Measurements from ENCODE around the gene HNRNPUL2.
A peak's percentile ranks its signal among the peaks of the same experiment; 100 is the strongest.
"Not testable (repeated sequence)": the region's sequence is repeated elsewhere in the genome, so short reads cannot be mapped to it uniquely, and the experiment has no call there.

The HNRNPUL2 gene

DNA sequence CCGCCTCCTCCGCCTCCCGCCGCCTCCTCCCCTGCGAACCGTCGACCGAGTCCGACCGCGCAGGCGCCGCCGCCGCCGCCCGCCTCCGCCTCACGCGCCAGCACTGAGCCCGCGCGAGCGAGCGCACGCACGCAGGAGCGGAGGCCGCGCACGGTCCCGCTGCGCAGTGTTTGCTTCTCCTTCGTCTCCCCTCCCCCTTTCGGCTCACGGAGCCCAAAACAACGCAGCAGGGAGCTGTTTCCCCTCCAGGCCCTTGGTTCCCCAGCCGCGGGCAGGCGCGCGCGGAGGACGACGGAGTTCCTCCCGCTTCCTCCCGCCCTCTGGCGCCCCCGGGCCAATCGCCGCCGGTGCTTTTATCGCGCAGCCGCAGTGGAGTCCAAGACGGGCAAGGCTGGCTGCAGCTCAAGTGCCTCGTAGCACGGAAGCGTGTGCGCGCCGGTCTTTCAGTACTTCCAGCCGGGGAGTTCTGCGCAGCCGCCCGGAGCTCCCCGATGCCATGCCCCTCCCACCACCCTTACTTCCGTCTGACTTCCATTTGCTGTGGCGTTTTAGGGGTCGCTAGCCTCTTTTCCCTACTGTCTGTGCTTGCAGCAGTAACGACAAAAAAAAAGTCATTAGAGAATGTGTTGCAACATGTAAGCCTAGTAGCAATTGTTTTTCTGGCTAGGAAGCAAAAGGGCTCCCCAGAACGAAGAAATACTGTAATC, at the start of gene HNRNPUL2:
Gene HNRNPUL2, minus strand, starts transcription at position 293 of the 707 bp plus-strand sequence. CDS start 301 bp downstream, outside the sequence.
- DNase-seq (ENCODE audit: low read depth): peak; percentile 98

DNA sequence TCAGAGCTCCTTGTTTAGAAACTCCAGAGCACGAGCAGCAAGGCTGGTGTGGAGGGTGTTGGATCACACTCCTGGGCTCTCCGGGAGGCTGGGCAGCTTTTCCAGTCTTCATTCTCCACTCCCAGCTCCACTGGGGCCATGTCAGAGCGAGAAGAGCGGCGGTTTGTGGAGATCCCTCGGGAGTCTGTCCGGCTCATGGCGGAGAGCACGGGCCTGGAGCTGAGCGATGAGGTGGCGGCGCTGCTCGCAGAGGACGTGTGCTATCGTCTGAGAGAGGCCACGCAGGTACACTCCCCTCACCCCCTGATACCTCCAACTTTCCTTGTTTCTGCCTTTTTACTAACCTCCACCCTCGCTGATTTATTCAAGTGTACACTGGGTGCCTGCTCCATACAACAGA, 48.4 kb upstream of the HNRNPUL2 start:
- no peak for DNase-seq (ENCODE audit: low read depth)

DNA sequence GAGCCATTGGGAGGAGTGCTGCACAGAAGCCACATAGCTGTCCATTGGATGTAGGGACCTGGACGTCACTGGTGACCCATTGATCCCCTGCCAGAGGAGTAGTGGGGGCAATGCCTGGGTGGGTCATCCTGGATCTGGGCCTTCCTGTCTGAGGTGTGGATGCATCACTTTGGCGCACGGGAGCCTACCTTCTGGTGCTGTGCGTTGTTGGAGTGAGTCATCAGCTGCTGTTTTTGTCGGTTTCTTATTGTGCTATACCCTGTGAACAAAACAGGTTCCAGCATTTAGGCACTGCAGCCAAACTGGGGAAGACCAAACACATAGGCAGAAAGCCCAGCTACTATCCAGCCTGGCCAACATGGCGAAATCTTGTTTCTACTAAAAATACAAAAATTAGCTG, 47.1 kb upstream of the HNRNPUL2 start:
- no peak for DNase-seq (ENCODE audit: low read depth)

DNA sequence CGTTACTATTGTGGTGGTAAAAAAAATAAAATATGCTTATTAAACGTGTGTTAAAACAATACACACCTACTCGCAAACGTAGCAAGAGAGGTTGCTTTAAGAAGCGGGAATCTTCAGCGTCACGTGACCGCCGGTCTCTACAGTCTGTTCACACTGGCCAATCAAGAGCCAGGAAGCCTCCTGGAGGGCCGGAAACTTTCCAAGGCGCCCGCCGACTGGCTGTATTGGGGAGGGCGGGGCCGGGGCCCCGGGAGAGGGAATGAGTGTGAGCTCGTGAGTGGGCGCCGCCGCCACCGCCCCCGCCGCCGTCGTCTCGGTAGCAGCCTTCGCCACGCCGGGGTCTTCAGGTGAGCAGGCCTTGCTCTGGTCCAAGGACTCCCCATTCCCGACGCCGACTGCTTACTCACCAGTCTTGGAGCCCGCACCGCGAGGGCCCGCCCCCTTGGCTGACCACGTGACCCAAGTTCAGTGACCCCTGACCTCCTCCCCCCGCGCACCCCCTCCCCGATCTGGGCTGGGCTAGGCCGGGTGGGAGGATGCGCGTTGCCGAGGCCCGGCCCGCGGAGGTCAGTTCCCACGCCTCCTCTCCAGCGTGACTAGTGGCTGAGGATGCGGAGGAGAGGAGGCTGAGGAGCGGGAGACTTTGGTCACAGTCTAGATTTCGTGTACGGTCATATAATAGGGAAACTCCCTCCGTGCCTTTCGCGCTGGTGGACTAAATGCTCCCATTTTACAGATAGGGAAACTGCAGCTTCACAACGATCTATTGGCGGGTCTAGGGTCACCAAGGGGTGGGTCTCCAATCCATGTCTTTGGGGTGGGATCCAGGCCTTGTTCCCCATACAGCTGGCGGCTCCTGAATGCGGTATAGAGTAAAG, 44.1 kb upstream of the HNRNPUL2 start, which contains the start of gene TAF6L:
Gene TAF6L, plus strand, starts transcription at position 253 of the 878 bp plus-strand sequence. CDS start 4,388 bp downstream, outside the sequence.
- DNase-seq (ENCODE audit: low read depth): peak; percentile 92

DNA sequence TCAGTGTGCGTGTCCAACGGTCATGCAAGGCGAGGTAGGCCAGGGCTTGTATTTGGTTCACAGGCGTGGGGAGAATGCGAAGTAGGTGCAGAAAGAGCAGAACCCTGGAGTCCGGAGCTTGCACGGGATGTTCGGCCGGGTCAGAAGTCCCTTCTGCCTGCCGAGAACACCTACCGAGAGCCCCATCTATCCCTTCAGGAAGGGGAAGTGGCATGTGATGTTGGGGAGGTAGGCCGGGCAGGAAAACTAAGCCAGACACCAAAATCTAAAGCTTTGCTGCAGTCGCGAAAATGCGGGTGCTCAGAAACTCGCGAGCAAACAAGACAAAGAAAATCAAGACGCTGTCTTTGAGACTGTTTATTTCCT, 43.5 kb upstream of the HNRNPUL2 start:
- DNase-seq (ENCODE audit: low read depth): no peak

DNA sequence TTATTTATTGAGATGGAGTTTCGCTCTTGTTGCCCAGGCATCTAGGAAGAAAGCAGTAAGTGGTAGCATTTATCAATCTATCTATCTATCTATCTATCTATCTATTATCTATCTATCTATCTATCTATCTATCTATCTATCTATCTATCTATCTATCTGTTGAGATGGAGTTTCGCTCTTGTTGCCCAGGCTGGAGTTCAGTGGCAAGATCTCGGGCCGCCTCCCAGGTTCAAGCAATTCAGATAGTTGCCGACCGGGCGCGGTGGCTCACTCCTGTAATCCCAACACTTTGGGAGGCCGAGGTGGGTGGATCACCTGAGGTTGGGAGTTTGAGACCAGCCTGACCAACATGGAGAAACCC, 33.6 kb upstream of the HNRNPUL2 start:
- DNase-seq (ENCODE audit: low read depth): not testable (repeated sequence)

DNA sequence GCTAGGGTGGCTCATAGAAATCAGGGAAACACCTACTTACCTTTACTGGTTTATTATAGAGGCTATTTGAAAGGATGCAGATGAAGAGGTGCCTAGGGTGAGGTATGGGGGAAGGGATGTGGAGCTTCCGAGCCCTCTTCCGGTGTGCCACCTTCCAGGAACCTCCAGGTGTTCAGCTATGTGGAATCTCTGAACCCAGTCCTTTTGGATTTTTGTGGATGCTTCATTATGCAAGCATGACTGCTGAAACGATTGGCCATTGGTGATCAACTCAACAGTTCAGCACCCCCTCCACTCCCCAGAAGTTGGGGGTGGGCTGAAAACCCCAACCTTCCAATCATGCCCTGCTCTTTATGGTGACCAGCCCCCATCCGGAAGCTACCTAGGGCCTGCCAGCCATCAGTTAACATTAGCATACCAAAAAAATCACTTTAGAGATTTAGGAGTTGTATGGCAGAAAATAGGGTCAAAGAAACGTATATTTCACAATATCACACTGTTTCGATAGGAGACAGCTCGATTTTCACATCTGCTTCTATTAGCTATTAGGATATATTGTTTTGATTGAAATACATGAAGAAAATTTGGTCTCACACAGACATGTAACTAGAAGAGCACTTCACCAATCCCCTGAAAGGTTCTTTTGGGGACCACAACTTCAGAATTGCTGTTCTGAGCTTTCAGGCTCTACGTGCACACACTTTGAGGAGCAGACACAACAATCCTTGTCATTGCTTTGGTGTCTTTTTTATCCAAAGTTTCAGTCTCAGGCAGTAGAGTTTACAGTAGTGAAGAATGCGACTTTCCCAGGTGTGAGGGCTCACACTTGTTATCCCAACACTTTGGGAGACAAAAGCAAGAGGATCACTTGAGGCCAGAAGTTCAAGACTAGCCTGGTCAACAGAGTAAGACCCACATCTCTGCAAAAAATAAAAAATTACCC, 30.9 kb upstream of the HNRNPUL2 start:
- no peak for DNase-seq (ENCODE audit: low read depth)

DNA sequence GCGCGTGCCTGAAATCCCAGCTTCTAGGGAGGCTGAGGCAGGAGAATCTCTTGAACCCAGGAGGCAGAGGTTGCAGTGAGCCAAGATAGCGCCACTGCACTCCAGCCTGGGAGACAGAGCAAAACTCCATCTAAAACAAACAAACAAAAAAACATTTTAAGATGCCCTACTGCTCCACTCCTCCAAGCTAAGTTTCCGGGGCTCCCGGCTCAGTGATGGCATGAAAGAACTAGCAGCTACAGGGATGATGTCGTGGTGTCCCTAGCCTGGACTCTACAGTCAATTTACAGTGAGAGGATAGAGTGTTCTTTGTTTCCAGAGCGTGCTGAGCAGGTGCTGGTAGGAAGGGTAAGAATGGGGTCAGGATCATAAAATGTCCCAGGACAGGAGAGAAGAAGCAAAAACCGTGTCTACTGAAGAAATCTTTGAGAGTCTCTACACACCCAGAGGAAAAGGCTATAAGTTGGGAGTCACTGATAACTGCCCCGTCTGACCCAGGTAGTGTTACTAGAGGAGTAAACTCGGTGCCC, 27.9 kb upstream of the HNRNPUL2 start:
- DNase-seq (ENCODE audit: low read depth): no peak

DNA sequence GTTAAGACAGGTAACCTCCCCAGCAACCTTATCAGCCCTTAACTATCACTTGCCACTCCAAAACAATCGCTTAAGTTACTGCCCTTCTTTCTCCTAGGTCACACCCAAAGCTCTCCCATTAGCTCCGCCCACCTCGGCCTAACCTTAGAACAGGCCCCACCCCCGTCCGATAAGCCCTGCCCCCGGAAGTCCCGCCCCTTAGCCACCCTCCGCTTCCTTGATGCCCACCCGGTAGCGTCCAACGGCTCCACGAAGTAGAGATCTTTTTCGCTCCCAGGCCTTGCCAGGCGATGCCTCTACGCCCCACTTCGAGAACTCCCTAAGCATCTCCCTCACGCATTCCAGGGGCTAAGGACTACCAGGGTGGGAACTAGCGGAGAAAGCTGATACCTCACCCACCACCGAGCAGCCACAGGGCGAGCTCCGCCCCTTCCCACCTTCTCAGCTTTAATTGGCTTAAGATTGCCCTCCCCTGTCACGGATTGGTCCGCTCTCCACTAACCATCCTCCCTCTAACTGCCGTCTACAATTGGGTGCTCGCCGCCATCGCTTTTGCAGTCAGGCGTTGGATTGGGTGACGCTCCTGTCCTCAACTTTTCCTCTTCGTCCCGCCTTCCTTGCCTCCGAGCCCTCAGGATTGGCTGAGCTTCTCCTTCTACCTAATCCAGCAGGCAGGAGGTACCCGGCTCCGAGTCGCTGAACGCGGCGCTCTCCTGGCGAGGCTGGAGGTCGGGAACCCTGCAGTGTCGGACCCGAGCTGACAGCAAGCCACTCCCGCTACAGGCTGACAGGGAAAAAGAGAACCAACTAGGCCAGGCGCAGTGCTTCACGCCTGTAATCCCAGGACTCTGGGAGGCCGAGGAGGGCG, 26.7 kb upstream of the HNRNPUL2 start, which contains the start of gene ZBTB3:
Gene ZBTB3, minus strand, starts transcription at position 425 of the 868 bp plus-strand sequence. CDS start 496 bp downstream, outside the sequence.
- peak; percentile 99 for DNase-seq (ENCODE audit: low read depth)

DNA sequence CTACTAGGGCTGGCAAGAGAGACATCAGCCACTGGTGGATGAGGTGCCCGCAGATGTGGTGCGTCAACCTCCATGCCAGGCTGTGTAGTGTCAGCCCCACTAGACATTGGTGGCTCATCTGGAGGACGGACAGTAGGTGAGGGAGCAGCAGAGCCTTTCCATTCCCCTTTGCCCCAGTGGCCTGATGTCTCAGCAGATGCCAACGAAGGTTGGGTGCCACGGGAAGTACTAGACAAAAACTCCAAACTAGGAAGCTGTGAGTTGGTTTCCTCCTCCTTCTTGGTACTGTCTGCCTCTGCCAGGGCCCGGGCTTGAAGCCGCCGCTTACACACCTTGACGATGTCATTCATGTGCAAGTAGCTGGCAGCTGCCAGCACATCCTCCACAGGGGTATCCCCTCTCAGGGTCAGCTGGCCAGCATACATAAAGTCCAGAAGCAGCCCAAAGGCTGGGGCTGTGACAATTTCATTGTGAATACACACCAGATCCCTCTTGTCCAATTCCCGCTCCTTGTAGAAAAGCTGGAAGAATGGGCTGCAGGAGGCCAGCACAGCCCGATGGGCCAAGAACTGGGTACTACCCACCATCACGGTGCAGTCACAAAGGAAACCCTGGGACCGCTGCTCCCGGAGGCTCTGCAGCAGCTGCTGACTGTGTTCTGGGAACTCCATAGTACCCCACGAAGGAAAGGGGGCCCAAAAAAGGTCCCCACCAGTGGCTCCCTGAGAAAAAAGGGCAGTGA, 25.9 kb upstream of the HNRNPUL2 start:
- no peak for DNase-seq (ENCODE audit: low read depth)

DNA sequence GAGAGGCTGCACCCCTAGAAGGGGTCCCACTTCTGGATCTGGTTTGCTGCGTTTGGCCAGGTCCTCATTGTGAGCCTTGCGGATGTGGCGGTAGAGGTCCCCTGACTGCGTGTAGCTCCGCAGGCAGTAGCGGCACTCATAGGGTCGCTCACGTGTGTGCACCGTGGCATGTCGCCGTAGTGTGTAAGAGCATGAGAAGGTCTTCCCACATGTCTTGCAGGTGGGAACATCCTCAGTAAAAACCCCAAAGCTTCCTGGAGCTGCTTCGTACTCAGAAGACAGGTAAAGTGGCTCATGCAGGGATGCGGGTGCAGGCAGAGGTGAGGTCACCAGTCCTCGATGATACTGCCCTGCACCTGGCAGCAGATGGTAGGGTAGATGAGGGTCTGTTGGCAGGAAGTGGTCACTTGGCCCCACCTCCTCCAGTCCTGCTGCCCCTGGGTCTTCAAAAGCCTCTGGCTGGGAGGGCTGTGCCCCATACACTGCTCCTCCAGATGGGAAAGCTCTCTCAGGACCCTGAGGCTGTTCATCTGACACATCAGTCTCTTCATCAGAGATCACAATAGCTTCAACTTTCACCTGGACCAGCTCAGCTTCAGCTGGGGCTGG, 25.0 kb upstream of the HNRNPUL2 start:
- DNase-seq (ENCODE audit: low read depth): no peak

DNA sequence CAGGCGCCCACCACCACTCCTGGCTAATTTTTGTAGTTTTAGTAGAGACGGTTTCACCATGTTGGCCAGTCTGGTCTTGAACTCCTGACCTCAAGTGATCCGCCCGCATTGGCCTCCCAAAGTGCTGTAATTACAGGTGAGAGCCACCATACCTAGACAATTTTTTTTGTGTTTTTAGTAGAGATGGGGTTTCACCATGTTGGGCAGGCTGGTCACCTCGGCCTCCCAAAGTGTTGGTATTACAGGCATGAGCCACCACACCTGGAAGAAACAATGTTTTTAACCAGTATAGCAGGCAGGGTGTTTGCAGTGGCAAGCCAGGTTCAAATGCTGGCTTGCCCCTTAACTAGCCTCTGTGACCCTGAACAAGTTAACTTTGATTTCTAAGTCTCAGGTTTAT, 22.7 kb upstream of the HNRNPUL2 start:
- DNase-seq (ENCODE audit: low read depth): not testable (repeated sequence)

DNA sequence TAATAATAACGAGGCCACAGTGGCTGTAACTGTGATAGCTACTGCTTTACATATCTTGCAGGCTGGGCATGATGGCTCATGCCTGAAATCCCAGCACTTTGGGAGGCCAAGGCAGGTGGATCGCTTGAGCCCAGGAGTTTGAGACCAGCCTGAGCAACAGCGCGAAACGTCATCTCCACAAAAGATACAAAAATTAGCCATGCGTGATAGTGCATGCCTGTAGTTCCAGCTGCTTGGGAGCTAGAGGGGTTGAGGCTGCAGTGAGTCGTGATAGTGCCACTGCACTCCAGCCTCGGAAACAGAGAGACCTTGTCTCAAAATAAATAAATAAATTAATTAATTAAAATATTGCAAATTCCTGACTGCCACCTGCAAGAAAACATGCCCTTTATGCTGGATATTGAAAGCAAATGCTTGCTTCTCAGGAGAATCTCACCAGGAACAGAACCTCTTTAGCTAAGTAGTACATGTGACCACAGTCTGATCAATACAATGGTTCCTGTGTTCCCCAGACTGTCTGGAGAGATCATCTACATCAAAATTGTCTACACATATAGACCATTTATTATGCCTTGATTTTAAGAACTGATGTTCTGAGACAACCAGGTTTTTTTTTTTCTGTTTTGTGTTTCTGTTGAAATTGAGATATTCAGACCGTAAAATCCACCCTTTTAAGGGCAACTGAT, 20.4 kb upstream of the HNRNPUL2 start:
- no peak for DNase-seq (ENCODE audit: low read depth)

DNA sequence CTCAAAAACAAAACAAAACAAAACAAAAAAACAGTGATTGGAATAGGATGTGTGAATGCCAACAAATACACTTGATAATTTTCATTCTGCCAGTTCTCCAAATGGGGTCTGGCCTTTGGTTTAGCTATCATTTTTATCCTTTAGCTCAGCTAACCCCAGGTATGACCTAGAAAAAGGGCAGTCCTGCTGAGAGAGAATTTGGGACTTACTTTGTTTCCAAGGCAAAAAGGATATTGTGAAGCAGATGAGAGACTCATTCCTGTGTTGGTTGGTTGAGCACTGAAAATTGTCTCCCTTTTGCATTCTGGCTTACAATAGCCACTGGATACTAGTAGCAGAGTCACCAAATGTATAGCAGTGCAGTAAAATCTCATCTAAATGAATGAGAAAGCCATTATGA, 9.9 kb upstream of the HNRNPUL2 start:
- DNase-seq (ENCODE audit: low read depth): no peak

DNA sequence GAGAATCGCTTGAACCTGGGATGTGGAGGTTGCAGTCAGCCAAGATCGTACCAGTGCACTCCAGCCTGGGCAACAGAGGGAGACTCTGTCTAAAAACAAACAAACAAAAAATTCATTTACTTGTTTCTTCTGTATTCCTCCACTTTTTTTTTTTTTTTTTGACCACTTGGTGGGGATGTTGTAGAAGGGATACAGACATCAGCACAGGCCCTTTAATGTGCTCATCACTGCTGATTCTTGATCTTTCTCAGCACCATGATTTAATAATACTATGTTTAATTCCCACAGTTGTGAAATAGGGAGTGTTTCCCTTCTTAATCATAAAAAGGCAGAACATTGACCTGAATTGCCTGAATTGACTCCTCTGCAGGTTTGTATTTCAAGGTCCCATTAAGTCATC, 5.6 kb upstream of the HNRNPUL2 start:
- no peak for DNase-seq (ENCODE audit: low read depth)

DNA sequence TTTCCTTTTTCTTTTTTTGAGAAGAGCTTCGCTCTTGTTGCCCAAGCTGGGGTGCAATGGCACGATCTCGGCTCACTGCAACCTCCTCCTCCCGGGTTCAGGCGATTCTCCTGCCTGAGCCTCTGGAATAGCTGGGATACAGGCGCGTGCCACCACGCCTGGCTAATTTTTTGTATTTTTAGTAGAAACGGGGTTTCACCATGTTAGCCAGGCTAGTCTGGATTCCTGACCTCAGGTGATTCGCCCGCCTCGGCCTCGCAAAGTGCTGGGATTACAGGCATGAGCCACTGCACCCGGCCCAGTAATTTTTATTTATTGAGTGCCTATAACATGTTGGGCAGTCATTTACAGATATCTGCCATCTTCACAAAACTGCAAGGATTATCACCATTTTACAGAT, 2.8 kb upstream of the HNRNPUL2 start:
- not testable (repeated sequence) for DNase-seq (ENCODE audit: low read depth)

DNA sequence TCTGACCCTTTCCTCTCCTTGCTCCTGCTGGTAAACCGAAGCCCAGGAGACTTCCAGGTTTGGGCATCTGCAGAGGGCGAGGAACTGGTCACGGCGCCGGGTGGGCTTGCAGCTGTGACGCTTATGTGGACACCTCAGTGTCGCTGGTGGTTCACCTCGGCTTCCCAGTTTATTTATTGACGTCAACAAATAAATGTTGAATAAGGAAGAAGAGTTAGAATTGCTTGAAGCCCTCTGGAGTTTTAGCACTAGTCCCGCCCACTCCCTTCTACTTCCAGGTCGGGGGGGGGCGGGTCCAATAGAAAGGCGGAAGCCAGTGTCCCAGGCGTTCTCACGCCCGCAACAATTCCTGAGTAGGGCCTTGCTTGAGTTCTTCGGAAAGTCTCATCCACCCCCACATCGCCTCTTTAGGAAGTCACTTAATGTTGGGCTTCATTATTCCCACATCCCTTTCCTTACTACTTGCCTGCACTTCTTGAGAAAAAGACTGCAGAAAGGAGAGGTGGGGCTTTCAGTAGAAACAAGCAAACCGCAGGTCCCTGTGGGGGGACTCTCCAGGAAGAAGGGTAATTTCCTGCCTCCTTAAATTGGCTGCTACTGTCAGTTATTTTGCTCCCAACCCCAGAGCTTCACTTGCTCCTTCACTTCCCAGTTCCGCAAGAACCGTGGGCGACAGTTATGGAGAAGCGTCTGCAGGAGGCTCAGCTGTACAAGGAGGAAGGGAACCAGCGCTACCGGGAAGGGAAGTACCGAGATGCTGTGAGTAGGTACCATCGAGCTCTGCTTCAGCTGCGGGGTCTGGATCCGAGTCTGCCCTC, 1.1 kb upstream of the HNRNPUL2 start, which contains the start of gene TTC9C:
Gene TTC9C, plus strand, starts transcription at position 316 of the 818 bp plus-strand sequence. Its CDS starts 363 bp downstream, at position 679.
- peak; percentile 74 for DNase-seq (ENCODE audit: low read depth)

DNA sequence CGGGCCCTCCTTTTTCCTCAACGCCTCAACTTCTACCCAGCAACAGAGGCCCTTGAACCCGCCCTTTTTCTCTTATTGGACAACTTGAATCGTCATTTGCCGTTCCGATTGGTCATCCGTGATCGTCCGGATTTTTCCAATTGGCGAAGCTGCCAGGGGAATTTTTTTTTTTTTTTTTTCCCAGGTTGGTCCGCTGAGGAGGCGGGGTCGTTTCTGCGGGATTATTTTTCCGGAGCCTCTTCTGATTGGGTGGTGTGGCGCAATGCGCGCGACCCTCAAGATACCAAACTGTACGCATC, 564 bp upstream of the HNRNPUL2 start:
- DNase-seq (ENCODE audit: low read depth): peak; percentile 97
